Stimulated activated CD4-positive, alpha-beta T cell treated with anti-CD3 and anti-CD28 coated beads, TNF-alpha, amount 100 ng/mL, for 1 hour (primary cell): Measurements from ENCODE around the gene TRMT112.
A peak's percentile ranks its signal among the peaks of the same experiment; 100 is the strongest.

Source experiments
- DNase-seq, 3 donors: peaks; one replicate each; pipeline ENCODE4 v3.0.0-alpha.2; 2020; ENCODE audit warnings: low read depth in 3 of 3, low spot score in 1 of 3

TRMT112 gene

GRCh38 chr11:64351136-64351631, 33.8 kb upstream of the TRMT112 start:
- no peak for DNase-seq

- no peak for DNase-seq
Observed at GRCh38 chr11:64349404-64349803, 32.0 kb upstream of the TRMT112 start.

DNA sequence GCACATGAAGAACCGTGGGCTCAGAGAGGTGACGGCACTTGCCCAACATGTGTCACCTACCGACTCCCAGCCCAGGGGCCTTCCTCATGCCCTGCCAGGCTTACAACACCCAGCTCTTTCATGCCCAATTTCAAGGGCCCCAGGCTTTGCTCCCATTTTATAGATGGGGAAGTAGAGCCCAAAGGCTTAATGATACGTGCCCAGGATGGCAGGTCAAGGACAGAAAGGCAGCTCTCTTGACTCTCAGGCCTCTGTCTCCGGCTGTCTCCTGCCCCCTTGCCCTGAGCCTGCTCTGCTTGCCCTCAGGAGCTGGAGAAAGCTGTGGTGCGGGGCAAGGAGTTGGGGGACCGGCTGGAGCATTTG, 31.6 kb upstream of the TRMT112 start:
- DNase-seq, result no peak

- no peak for DNase-seq
Observed at GRCh38 chr11:64348383-64349024, 31.1 kb upstream of the TRMT112 start.

GRCh38 chr11:64347193-64347867, 30.0 kb upstream of the TRMT112 start:
- no peak for DNase-seq

DNA sequence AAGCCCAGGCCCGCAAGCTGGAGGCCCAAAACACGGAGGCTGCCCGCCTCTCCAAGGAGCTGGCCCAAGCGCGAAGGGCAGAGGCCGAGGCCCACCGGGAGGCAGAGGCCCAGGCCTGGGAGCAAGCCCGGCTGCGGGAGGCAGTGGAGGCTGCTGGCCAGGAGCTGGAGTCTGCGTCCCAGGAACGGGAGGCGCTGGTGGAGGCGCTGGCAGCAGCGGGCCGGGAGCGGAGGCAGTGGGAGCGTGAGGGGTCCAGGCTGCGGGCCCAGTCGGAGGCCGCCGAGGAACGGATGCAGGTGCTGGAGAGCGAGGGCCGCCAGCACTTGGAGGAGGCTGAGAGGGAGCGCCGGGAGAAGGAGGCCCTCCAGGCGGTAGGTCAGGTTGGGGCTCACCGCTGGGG, 27.4 kb upstream of the TRMT112 start:
- no peak for DNase-seq

GRCh38 chr11:64343767-64344559, 26.6 kb upstream of the TRMT112 start:
- DNase-seq, result no peak

DNA sequence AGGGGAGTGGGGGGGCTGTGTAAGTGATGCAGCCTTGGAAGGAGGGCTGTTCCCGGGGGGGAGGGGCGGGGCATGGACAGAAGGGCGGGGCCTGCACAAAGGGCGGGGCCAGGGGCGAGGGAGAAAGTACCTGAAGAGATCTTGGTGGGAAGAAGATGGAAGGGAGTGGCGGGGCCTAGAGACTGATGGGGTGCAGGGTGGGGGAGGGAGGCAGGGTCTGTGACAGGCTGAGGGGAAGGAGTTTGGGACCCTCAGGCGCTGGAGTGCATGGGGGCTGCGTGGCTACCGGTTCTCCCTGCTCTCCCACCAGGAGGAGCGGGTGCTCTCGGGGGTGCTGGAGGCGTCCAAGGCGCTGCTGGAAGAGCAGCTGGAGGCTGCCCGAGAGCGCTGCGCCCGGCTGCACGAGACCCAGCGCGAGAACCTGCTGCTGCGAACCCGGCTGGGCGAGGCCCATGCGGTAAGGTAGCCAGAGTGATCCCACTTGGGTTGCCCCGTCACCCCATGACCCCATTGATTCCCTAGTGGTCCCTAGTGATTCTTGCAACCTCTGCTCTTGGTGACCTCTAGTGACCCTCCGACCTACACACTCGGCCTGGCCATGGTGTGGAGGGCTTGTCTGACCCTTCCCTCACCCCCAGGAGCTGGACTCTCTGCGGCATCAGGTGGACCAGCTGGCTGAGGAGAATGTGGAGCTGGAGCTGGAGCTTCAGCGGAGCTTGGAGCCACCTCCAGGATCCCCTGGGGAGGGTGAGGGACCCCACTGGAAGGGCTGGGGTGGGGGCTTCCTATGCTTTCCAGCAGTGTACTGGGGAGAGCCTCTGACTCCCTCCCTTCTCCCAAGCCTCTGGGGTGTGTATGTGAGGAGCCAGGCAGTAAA, 25.7 kb upstream of the TRMT112 start:
- DNase-seq, result no peak

- peak; percentile 65 to 94 (median 80) for DNase-seq
Observed at GRCh38 chr11:64341851-64342791, 24.8 kb upstream of the TRMT112 start.

- DNase-seq, result no peak
Observed at GRCh38 chr11:64341429-64341828, 24.1 kb upstream of the TRMT112 start.

- peak in 2 of 3 donors; percentile 48 to 80 for DNase-seq
Observed at GRCh38 chr11:64340671-64341335, 23.4 kb upstream of the TRMT112 start.

- DNase-seq, result peak; percentile 64 to 84 (median 70)
Observed at GRCh38 chr11:64339754-64340408, 22.5 kb upstream of the TRMT112 start, which contains the start of gene CCDC88B. TSS of gene CCDC88B (plus strand) at chr11:64340204. CDS start at chr11:64340267, 63 bp downstream.

- no peak for DNase-seq
Observed at GRCh38 chr11:64339286-64339685, 21.9 kb upstream of the TRMT112 start.

DNA sequence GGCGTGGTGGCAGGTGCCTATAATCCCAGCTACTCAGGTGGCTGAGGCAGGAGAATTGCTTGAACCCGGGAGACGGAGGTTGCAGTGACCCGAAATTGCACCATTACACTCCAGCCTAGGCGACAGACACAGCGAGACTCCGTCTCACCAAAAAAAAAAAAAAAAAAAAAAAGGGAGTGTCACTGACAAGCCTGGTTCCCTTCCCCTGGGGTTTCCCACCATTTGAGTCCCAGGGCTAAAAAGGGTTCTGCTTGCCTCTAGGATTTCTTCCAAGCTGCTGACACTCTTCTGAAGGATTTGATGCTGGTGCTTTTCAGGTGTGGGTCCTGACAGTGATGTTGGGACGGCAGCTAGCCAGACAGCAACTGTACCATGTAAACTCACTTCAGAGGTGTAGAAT, 21.4 kb upstream of the TRMT112 start:
- no peak for DNase-seq

DNA sequence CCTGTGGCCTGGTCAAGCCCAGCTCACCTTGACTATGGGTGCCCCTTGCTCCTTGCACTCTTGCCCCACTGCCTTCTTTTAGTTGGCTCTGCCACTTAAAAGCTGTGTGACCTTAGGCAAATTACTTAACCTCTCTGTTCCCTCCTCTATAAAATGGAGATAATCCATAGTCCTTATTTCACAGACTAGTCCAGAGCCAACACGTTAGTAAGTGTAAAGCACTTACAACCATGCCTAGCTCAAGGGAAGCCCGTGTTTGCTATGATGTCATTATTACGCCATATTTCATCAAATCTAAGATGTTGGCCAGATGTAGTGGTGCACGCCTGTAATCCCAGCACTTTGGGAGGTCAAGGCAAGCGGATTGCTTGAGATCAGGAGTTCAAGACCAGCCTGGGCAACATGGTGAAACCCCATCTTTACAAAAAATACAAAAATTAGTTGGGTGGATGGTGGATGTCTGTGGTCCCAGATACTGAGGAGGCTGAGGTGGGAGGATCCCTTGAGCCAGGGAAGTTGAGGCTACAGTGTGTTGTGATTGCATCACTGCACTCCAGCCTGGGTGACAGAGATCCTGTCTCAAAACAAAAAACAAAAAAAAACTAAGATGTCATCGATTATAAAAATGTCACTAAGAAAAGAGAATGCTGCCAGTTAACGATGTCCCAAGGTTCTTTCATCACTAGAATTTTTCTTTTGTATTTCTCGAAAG, 20.3 kb upstream of the TRMT112 start:
- DNase-seq, result no peak

- no peak for DNase-seq
Observed at GRCh38 chr11:64334764-64335735, 17.7 kb upstream of the TRMT112 start.

DNA sequence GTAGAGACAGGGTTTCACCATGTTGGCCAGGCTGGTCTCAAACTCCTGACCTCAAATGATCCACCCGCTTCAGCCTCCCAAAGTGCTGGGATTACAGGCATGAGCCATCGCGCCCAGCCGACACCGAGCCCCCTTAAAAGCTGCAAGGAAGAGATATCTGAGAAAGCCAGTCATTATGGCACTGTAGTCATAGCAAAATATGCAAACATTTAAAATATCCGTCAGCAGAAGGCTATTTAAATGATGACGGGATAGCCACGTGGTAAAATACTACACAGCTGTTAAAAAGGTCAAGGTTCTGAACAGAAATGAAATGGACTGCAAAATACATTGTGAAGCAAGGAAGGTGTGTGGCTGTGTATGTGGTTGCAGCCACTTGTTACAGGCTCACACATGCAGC, 16.2 kb upstream of the TRMT112 start:
- no peak for DNase-seq
